ENCODE measurements around the gene DHRS9. TPM values are rescaled to one million over a fixed set of nuclear protein-coding genes. Genes with fewer than 3 reads are reported as not detected.

Gene DHRS9
- total RNA-seq (2014; rRNA removed; shearing (Covaris generic)) = not detected in 2 replicates

DNA sequence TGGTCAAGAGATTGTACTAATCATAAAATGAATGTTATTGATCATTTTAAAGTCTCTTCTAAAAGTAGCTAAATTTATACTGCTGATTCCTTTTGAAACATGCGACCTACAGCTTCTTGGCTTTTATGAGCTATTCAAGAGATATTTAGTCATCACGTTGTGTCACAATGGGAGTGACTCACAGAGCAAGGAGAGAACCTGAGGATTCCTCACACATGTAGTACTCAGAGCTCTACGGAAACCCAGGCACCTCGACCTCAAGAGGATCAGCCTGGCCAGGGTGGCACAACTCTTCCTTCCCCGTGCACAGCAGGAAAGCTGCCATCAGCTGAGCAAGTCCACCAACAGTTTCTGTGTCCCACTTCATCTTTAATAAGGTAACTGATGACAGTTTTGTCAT, at the start of gene DHRS9:
DHRS9 (plus strand) TSS at position 223 of the 400 bp plus-strand sequence. CDS start 12,019 bp downstream, outside the sequence.
- H3K9me3 ChIP-seq (replicated peaks) = no peaks in the 10 kb centered on the region
- no peaks in the 10 kb centered on the region for H3K4me1 ChIP-seq
- no peak within 1 kb of the TSS for H3K27ac ChIP-seq
- no peak for DNase-seq
- no peak within 1 kb of the TSS for H3K4me3 ChIP-seq
- H3K36me3 ChIP-seq = no peaks in the 10 kb centered on the region
- no peaks in the 10 kb centered on the region; the same call in 1 of the 2 replicates for H3K27me3 ChIP-seq

DNA sequence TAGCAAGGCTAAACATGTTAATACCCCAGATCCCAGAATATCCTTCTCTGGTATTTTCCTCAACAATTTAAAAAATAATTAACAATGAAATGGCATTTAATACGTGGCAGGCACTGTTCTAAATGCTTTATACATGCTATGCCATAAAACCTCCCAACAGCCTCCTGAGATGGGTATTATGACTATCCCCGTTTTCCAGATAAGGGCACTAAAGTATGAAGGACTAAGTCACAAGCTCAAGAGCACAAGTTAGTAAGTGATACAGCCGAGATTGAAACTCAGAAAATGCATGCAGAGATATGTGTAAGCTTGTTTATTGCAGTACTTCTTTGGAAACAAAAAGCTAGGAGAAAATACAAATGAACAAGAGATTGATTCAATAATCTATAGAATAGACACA, 46.2 kb upstream of the DHRS9 start:
- Histone ChIP-seq H3K4me3 (no peak overlapping the region), H3K27me3 (no peaks in the 10 kb centered on the region), H3K36me3 (no peaks in the 10 kb centered on the region), H3K9me3 (replicated peaks) (no peaks in the 10 kb centered on the region), H3K27ac (no peak overlapping the region), H3K4me1 (no peaks in the 10 kb centered on the region)
- no peak for DNase-seq

DNA sequence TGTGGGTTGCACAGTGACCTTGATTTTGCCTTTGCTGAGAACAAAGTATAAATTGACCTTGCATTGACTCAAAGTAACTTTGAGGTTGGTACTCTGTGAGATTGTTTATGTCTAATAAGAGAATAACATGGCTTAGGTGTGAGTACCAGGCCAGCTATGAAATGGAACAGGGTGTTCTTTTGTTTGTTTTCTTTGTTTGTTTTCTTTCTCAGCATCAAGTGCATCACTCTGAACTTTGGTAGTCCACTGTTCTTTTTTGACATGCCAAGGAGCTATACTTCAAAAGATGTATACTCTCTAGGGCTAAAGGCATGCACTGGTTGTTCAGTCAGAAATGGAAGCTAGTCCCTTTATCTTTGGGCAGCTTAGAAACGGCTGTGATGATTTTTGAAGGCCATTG, 43.3 kb upstream of the DHRS9 start:
- Histone ChIP-seq H3K27ac (no peak overlapping the region), H3K27me3 (no peaks in the 10 kb centered on the region), H3K36me3 (no peaks in the 10 kb centered on the region), H3K4me3 (no peak overlapping the region), H3K4me1 (no peaks in the 10 kb centered on the region), H3K9me3 (replicated peaks) (no peaks in the 10 kb centered on the region)
- no peak for DNase-seq

DNA sequence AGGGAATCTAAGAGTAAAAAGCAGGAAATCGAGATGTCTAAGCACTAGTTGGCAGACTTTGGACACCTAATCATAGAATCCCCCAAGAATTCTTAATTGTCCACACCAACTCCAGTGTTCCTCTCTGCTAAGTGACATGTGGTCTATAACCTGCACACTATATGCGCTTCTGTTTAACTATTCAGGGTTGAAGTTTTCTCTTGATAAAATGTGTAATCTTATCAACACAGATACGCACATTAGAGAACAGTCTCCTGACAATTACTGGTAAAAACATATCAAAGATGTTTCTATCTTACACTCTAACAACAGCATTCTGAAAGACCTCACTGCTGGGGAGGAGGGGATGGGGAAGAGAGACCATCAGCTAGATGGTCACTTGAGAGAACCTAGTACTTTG, 42.1 kb upstream of the DHRS9 start:
- H3K4me3 ChIP-seq = no peak overlapping the region

DNA sequence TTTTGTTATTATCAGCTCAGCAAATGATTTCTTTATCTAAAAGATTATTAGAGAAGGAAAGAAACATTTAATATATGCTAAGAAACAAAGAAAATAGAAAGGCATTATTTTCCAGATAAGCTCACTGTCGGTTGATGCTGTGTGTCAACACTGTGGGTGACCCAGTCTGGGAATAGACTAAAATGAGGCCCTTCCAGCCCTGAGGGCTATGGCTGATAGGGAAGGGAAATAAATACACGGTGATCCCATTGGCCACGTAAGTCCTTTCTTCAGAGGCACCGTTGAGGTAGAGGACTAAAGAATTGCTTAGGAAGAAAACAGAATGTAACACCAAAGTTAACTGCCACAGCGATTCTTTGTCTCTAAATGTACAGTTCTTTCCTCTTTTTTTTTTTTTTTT, 40.0 kb upstream of the DHRS9 start:
- Histone ChIP-seq H3K4me1 (no peaks in the 10 kb centered on the region), H3K27ac (no peak overlapping the region), H3K9me3 (replicated peaks) (no peaks in the 10 kb centered on the region), H3K36me3 (no peaks in the 10 kb centered on the region), H3K27me3 (no peaks in the 10 kb centered on the region), H3K4me3 (no peak overlapping the region)
- DNase-seq = no peak

More for the DNA sequence above, 42.1 kb upstream of the DHRS9 start:
- Histone ChIP-seq H3K27me3 (no peaks in the 10 kb centered on the region), H3K36me3 (no peaks in the 10 kb centered on the region), H3K27ac (no peak overlapping the region), H3K4me1 (no peaks in the 10 kb centered on the region), H3K9me3 (replicated peaks) (no peaks in the 10 kb centered on the region)
- DNase-seq = no peak

DNA sequence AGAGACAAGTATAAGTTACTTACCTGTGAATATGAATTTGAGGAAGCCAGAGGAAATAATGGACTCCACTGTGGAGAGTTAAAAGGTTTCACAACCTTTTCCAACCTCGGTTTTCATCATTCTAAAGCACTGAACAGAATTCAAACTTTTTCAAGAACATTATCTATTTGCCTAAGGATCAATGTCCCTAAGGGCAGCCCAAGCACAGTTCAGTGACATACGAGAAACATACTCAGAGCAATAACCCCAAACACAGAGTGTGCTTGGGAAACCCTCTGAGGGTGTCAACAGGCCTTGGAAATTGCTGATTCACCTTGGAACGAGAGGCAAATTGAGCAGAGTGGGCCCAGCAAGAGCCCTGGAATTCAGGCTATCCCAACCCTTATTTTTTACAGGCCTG, 38.2 kb upstream of the DHRS9 start, which contains the start of gene ABCB11:
ABCB11 (minus strand) TSS at position 123 of the 400 bp plus-strand sequence. CDS start 13,199 bp downstream, outside the sequence.
- Histone ChIP-seq H3K9me3 (replicated peaks) (no peaks in the 10 kb centered on the region), H3K4me3 (no peak within 1 kb of the TSS), H3K4me1 (no peaks in the 10 kb centered on the region), H3K27me3 (no peaks in the 10 kb centered on the region), H3K27ac (no peak within 1 kb of the TSS), H3K36me3 (no peaks in the 10 kb centered on the region)
- no peak for DNase-seq

DNA sequence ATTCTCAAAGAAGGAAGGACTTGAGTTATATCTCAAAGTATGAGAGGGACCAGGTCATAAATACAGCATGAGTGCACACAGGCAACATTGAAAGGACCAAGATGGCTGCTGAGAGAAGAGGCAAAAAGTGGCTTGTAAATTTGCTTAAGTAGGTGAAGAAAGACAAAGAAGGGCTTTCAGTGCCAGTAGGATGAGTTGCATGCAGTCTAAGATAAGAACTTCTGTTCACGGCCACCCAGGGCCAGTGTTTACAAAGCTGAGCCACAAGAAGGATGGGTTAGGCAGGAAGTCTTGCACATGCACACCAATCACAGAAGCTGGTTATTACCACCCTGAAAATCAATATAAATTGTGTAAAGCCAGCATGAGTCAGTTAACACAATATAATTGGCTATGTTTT, 35.1 kb upstream of the DHRS9 start:
- Histone ChIP-seq H3K27me3 (no peaks in the 10 kb centered on the region), H3K4me3 (no peak overlapping the region), H3K36me3 (no peaks in the 10 kb centered on the region), H3K9me3 (replicated peaks) (no peaks in the 10 kb centered on the region), H3K4me1 (no peaks in the 10 kb centered on the region), H3K27ac (no peak overlapping the region)
- peak in 1 of 2 experiments; percentile 21 for DNase-seq

DNA sequence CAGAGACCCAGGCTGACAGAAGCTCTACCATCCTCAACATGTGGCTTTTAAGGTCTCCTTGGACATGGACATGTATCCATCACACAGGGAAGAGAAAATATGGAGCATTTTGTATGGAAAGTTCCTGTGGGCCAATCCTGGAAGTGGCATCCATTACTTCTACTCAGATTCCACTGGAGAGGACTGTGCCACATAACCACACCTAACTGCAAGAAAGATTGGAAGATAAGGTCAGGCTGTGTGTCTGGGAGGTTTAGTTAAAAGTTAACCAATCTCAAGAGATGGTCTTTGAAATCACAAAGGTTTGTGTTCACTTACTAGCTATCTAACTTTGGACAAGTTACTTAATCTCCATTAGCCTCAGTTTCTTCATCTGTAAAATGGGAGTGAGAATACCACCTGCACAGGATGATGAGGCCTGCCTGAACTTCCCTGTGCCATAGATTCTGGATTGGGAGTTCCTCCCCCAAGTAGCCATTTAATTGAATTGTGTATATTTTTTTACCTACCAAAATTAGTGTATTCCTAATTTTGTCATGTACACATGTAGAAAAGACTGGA, 34.3 kb upstream of the DHRS9 start:
- H3K4me3 ChIP-seq = no peak overlapping the region
- no peak for DNase-seq
- H3K27me3 ChIP-seq = no peaks in the 10 kb centered on the region
- H3K27ac ChIP-seq = no peak overlapping the region
- H3K4me1 ChIP-seq = no peaks in the 10 kb centered on the region
- H3K36me3 ChIP-seq = no peaks in the 10 kb centered on the region
- no peaks in the 10 kb centered on the region for H3K9me3 ChIP-seq (replicated peaks)

DNA sequence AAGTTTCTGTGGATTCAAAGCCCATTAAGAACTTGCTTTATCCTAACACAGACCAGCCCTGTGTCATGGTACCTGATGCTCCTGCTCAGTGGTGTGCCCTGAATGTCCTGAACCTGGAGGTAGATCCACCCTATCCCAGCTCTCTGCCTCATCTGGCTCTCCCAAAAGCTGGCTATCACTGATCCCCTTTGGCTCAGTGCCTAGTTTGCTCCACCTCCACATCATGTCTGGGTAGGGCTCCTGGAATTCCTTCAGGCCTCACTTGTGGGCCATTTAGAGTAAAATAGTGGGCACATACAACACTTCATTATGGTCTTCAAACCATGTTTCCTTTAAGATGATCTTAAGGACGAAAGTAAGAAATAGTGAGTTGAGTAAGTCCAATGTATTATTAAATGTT, 33.5 kb upstream of the DHRS9 start:
- Histone ChIP-seq H3K27ac (no peak overlapping the region), H3K36me3 (no peaks in the 10 kb centered on the region), H3K27me3 (no peaks in the 10 kb centered on the region), H3K4me3 (no peak overlapping the region), H3K9me3 (replicated peaks) (no peaks in the 10 kb centered on the region), H3K4me1 (no peaks in the 10 kb centered on the region)
- DNase-seq = peak; percentile 7 to 18

DNA sequence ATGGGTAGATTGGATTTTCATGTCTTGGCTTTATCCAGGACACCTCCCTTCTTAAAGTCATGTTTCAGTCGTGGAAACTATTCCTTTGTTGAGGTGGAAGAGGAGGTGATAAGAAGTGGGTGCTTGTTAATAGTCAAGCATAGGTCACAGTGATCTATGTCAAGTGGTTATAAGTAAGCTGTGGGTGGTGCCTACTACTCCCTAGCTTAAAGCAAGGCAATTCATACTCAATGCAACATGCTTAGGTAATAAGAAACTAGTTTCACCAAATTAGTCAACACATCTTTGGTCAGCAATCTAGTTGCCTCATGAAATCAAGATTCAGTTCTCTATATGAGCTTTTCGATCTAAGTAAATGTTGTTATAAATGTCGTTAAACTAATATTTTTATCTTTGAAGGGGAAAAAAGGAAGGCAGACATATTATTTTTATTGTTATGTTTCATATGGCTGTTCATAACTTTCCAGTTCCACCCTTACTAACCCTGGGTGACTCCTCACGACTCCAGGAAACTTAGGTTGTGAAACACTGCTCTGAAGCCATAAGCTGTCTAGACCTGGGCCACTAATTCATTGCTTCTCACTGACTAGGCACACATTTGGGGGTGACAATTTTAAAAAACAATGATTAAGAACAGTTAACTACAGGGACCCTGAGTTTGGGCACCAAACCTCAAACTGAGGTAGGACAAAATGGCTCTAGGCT, 32.5 kb upstream of the DHRS9 start:
- no peaks in the 10 kb centered on the region for H3K4me1 ChIP-seq
- no peak overlapping the region for H3K27ac ChIP-seq
- no peaks in the 10 kb centered on the region for H3K27me3 ChIP-seq
- H3K4me3 ChIP-seq = no peak overlapping the region
- H3K9me3 ChIP-seq (replicated peaks) = no peaks in the 10 kb centered on the region
- DNase-seq = no peak
- no peaks in the 10 kb centered on the region for H3K36me3 ChIP-seq

DNA sequence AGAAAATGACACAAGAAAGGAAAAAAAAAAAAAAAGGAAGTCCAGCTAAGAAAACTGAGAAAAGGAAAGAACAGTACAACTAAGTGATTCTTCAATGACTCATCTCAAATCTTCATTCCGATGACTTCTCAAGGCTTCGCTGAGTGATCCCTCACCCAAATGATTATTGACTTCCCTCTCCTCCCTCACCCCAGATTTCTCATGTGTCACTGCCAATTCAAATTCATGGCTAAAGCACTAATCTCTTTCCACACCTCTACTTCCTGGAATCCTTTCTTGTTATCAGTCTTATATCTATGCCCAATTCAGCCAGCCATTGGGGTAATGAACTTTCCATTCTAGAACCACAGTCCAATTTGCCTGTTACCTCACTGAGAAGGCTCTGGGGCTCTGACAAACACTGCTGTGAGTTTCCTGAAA, 31.0 kb upstream of the DHRS9 start:
- H3K27me3 ChIP-seq = no peaks in the 10 kb centered on the region
- DNase-seq = no peak

DNA sequence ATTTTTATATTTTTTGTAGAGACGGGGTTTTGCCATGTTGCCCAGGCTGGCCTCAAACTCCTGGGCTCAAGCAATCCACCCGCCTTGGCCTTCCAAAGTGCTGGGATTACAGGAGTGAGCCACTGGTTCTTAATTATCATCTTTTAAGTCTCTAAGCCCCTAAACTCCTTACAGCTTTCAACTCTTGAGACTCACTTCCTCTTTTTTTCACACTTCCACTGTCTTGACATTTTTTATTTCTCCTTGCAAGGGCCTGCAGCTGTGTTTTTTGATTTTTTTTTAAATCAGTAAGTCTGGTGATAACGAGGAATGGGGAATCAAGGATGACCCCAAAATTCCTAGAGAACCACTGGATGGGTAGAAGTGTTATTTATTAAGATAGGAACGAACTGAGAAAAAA, 29.7 kb upstream of the DHRS9 start:
- no peaks in the 10 kb centered on the region for H3K4me1 ChIP-seq
- no peaks in the 10 kb centered on the region; the same call in 1 of the 2 replicates for H3K9me3 ChIP-seq (replicated peaks)
- no peak overlapping the region for H3K4me3 ChIP-seq
- H3K36me3 ChIP-seq = no peaks in the 10 kb centered on the region
- no peak overlapping the region for H3K27ac ChIP-seq
- H3K27me3 ChIP-seq = no peaks in the 10 kb centered on the region
- no peak for DNase-seq

More for the DNA sequence above, 31.0 kb upstream of the DHRS9 start:
- H3K4me3 ChIP-seq = no peak overlapping the region
- no peaks in the 10 kb centered on the region for H3K4me1 ChIP-seq
- H3K36me3 ChIP-seq = no peaks in the 10 kb centered on the region
- H3K9me3 ChIP-seq (replicated peaks) = no peaks in the 10 kb centered on the region; the same call in 1 of the 2 replicates
- H3K27ac ChIP-seq = no peak overlapping the region

DNA sequence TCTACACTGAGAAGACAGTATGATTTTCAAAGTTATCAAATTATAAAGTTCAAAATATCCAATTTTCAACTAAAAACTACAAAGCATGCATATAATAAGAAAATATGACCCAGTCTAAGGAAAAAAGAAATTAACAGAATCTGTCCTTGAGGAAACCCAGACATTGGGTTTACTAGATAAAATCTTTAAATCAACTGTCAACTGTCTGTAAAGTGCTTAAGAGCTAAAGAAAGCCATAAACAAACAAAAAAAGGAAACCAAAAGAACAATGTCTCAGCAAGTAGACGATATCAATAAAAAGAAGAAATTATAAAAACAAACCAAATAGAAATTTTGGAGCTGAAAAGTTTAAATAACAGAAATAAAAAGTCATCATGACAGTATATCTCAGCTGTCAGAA, 27.8 kb upstream of the DHRS9 start:
- Histone ChIP-seq H3K27me3 (no peaks in the 10 kb centered on the region), H3K9me3 (replicated peaks) (no peaks in the 10 kb centered on the region; the same call in 1 of the 2 replicates), H3K4me3 (no peak overlapping the region), H3K36me3 (no peaks in the 10 kb centered on the region), H3K27ac (no peak overlapping the region), H3K4me1 (no peaks in the 10 kb centered on the region)
- no peak for DNase-seq

DNA sequence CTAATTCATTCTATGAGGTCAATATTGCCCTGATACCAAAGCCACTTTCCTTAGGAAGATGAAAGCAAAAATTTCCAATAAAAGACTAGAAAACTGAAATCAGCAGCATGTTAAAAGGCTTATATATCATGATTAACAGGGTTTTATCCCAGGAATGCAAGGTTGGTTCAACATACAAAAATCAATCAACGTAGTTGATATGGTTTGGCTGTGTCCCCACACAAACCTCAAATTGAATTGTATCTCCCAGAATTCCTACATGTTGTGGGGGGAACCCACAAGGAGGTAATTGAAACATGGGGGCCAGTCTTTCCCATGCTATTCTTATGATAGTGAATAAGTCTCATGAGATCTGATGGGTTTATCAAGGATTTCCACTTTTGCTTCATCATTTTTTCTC, 26.5 kb upstream of the DHRS9 start:
- H3K4me1 ChIP-seq = no peaks in the 10 kb centered on the region
- DNase-seq = no peak
- H3K27me3 ChIP-seq = no peaks in the 10 kb centered on the region
- H3K9me3 ChIP-seq (replicated peaks) = no peaks in the 10 kb centered on the region; the same call in 1 of the 2 replicates
- no peak overlapping the region for H3K4me3 ChIP-seq
- no peak overlapping the region for H3K27ac ChIP-seq
- no peaks in the 10 kb centered on the region for H3K36me3 ChIP-seq

DNA sequence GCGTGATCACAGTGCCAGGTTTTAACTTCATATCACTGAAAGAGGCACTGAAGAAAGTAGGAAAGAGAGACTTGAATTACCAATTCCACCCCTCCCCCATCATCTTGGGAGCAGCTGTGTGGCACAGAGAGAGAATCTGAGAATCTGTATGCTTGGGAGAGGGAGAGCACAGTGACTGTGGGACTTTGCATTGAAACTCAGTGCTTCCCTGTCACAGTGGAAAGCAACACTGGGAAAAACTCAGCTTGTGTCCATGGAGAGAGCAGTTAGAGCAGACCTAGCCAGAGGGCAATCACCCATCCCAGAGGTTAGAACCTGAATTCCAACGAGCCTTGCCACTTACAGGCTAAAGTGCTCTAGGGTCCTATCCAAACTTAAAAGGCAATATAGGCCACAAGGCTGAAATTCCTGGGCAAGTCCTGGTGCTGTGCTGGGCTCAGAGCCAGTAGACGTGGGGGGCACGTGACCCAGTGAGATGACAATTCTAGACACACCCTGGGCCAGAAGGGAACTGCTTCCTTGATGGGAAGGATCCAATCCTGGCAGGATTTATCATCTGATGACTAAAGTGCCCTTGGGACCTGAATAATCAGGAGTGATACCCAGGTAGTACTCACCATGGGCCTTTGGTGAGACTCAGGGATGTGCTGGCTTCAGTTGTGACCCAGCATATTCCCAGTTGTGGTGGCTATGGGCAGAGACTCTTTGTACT, 22.8 kb upstream of the DHRS9 start:
- Histone ChIP-seq H3K36me3 (no peaks in the 10 kb centered on the region), H3K27me3 (no peaks in the 10 kb centered on the region), H3K4me1 (no peaks in the 10 kb centered on the region), H3K9me3 (replicated peaks) (no peaks in the 10 kb centered on the region; the same call in 1 of the 2 replicates), H3K4me3 (no peak overlapping the region), H3K27ac (no peak overlapping the region)
- DNase-seq = no peak
